Measurements from ENCODE around the gene CABLES2. TPM values are rescaled to one million over a fixed set of nuclear protein-coding genes. Genes with fewer than 3 reads are reported as not detected.

The CABLES2 gene, protein sequence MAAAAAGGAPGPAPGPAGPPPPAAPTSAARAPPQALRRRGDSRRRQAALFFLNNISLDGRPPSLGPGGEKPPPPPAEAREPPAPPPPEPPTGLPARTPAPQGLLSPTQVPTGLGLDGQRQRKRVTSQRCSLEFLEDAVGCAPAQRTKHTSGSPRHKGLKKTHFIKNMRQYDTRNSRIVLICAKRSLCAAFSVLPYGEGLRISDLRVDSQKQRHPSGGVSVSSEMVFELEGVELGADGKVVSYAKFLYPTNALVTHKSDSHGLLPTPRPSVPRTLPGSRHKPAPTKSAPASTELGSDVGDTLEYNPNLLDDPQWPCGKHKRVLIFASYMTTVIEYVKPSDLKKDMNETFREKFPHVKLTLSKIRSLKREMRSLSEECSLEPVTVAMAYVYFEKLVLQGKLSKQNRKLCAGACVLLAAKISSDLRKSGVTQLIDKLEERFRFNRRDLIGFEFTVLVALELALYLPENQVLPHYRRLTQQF
- total RNA-seq: 1 to 10 TPM; 2.0 to 6.9 (median 4.1) TPM

GRCh38 chr20:62407221-62407992 is at the start of gene CABLES2:
Gene CABLES2 (minus strand): TSS chr20:62407285. CDS start chr20:62407276, 9 bp downstream.
- WGBS: 10% methylated on average over 22 of the region's 73 CpGs
- Histone ChIP-seq H3K4me3 (peak within 1 kb of the TSS; percentile 54 to 90 (median 73)), H3K27ac (replicated peaks in 1 of 4) (peak within 1 kb of the TSS; percentile 55 to 76 (median 66)), H3K4me1 (peaks cover 32 to 53% (median 44%) of the 10 kb centered on the region in 4 donors), H3K9me3 (no peaks in the 10 kb centered on the region), H3K27me3 (no peaks in the 10 kb centered on the region), H3K36me3 (peaks cover 0 to 10% (median 4%) of the 10 kb centered on the region in 4 donors)
- TF ChIP-seq POLR2A (IDR thresholded peaks at IDR 0.05; ENCODE audit: low read depth) (no peak), EP300 (IDR thresholded peaks at IDR 0.05) (no peak), POLR2AphosphoS5 (IDR thresholded peaks at IDR 0.05) (peak in 1 of 2 donors; percentile 79)
- TF ChIP-seq, protein P1, sequence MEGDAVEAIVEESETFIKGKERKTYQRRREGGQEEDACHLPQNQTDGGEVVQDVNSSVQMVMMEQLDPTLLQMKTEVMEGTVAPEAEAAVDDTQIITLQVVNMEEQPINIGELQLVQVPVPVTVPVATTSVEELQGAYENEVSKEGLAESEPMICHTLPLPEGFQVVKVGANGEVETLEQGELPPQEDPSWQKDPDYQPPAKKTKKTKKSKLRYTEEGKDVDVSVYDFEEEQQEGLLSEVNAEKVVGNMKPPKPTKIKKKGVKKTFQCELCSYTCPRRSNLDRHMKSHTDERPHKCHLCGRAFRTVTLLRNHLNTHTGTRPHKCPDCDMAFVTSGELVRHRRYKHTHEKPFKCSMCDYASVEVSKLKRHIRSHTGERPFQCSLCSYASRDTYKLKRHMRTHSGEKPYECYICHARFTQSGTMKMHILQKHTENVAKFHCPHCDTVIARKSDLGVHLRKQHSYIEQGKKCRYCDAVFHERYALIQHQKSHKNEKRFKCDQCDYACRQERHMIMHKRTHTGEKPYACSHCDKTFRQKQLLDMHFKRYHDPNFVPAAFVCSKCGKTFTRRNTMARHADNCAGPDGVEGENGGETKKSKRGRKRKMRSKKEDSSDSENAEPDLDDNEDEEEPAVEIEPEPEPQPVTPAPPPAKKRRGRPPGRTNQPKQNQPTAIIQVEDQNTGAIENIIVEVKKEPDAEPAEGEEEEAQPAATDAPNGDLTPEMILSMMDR (IDR thresholded peaks at IDR 0.05): peak; percentile 9 to 39 (median 27)
- DNase-seq (ENCODE audit: extremely low spot score): peak; percentile 96
- intact Hi-C loops (cut with DNase I): no loop called here

DNA sequence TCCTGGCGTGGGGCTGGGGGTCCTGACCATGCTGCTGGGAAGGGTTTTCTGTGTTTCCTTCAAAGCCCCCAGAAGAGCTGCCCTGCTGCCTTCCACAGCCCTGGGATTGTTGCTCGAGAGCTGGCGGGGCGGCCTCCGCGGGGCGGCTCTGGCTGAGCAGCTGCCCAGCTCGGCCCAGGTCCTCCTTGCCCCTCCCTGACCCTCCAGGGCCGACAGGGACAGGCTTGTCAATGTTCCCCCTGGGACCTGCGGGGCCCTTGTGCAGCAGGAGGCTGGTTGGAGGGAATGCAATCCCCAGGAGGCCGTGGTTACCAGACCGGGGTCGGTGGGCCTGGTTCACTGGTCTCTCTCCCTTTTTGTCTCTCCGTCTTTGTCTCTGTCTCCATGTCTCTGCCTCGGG is 48.8 kb upstream of the CABLES2 start:
- H3K9me3 ChIP-seq: no peaks in the 10 kb centered on the region
- no peak overlapping the region for H3K27ac ChIP-seq (replicated peaks in 1 of 4)
- intact Hi-C loops (cut with DNase I): no loop called here
- no peak for TF ChIP-seq POLR2A (IDR thresholded peaks at IDR 0.05; ENCODE audit: low read depth)
- TF ChIP-seq POLR2AphosphoS5 (IDR thresholded peaks at IDR 0.05): no peak
- TF ChIP-seq, protein P1 (IDR thresholded peaks at IDR 0.05): no peak
- no peak for TF ChIP-seq EP300 (IDR thresholded peaks at IDR 0.05)
- H3K4me3 ChIP-seq: no peak overlapping the region
- DNase-seq (ENCODE audit: extremely low spot score): no peak
- WGBS: 84% methylated on average over 15 of the region's 15 CpGs
- peaks cover 0 to 2% (median 0%) of the 10 kb centered on the region in 4 donors for H3K4me1 ChIP-seq
- H3K36me3 ChIP-seq: no peaks in the 10 kb centered on the region
- H3K27me3 ChIP-seq: peaks cover 0 to 87% (median 0%) of the 10 kb centered on the region in 4 donors

DNA sequence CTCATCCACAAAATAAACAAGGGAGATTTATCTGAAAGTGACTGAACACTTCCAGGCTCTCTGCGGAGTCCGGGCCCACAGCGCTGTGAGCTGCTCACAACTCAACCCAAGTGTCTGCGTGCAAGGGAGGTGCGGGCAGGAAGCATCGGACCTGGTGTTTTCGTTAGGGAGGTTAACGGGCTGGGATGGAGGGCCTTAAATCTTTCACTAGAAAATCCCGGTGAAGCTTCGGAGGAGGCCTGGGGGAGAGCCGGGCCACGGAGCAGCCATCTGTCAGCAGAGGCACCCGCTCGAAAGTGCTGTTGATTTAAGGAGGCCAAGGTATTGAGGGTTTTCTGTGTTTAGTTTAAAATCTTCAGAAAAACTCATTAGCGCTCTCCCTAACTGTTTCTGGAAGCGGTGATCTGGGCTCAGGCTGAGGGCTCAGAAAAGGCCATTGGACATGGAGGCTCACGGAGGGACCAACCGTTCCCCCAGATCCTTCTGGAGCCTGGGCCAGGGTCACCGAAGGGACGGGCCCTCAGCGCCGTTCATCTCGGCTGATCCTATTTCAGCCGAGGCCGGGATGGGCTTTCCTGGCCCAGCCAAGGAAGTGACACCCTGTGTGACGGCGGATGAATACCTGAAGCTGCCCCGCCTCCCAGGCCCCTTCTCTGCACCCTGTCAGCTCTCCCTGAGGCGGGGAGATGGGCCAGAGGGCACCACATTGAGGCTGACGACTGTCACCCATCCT is 48.0 kb upstream of the CABLES2 start:
- H3K36me3 ChIP-seq: no peaks in the 10 kb centered on the region
- WGBS: 76% methylated on average over 29 of the region's 30 CpGs
- no peak overlapping the region for H3K27ac ChIP-seq (replicated peaks in 1 of 4)
- H3K9me3 ChIP-seq: no peaks in the 10 kb centered on the region
- H3K4me3 ChIP-seq: no peak overlapping the region
- peaks cover 0 to 89% (median 0%) of the 10 kb centered on the region in 4 donors for H3K27me3 ChIP-seq
- H3K4me1 ChIP-seq: no peaks in the 10 kb centered on the region
- DNase-seq (ENCODE audit: extremely low spot score): no peak
- intact Hi-C loops (cut with DNase I): no loop called here
- TF ChIP-seq, protein P1 (IDR thresholded peaks at IDR 0.05): no peak
- TF ChIP-seq POLR2AphosphoS5 (IDR thresholded peaks at IDR 0.05): no peak
- no peak for TF ChIP-seq EP300 (IDR thresholded peaks at IDR 0.05)
- no peak for TF ChIP-seq POLR2A (IDR thresholded peaks at IDR 0.05; ENCODE audit: low read depth)

GRCh38 chr20:62453186-62453808 is 46.2 kb upstream of the CABLES2 start:
- no peaks in the 10 kb centered on the region for H3K36me3 ChIP-seq
- intact Hi-C loops (cut with DNase I): no loop called here
- WGBS: 80% methylated on average over 11 of the region's 17 CpGs
- TF ChIP-seq POLR2A (IDR thresholded peaks at IDR 0.05; ENCODE audit: low read depth) (no peak), POLR2AphosphoS5 (IDR thresholded peaks at IDR 0.05) (no peak), EP300 (IDR thresholded peaks at IDR 0.05) (no peak)
- TF ChIP-seq, protein P1 (IDR thresholded peaks at IDR 0.05): no peak
- H3K27ac ChIP-seq (replicated peaks in 1 of 4): no peak overlapping the region
- peaks cover 0 to 92% (median 0%) of the 10 kb centered on the region in 4 donors for H3K27me3 ChIP-seq
- no peaks in the 10 kb centered on the region for H3K9me3 ChIP-seq
- no peak for DNase-seq (ENCODE audit: extremely low spot score)
- H3K4me3 ChIP-seq: no peak overlapping the region
- H3K4me1 ChIP-seq: no peaks in the 10 kb centered on the region
